HepG2 (cell line): Measurements from ENCODE around the gene DOCK11. TPM values are rescaled to one million over a fixed set of nuclear protein-coding genes. Genes with fewer than 3 reads are reported as not detected.

ENCODE experiments used
- ATAC-seq: fragments of 200-7000 bp; cut with Tn5 transposase; 3 replicates; pipeline ENCODE4 v1.9.1; 2020; ENCODE audit warnings: mild to moderate bottlenecking, moderate library complexity
- BruUV-seq: library from RNA; stranded (reverse); fragments of 400-500 nt; replicated peaks from 2 replicates; lab custom pipeline; 2021; lab: Mats Ljungman, UMichigan
- CTCF ChIA-PET: fragments of 300-600 bp; formaldehyde crosslinking; extraction: SDS; loops from one replicate; lab custom pipeline; 2021; ENCODE audit warnings: low total read pairs, inconsistent platforms, low intra/inter-chr PET ratio; lab: Yijun Ruan, JAX
- POLR2A ChIA-PET: fragments of 350-600 bp; sonication (Branson Sonifier 250); formaldehyde crosslinking; loops from one replicate; lab custom pipeline; 2020; ENCODE audit warnings: antibody characterized with exemption, inconsistent platforms; lab: Yijun Ruan, JAX
- DNase-seq: peaks from one replicate; pipeline ENCODE4 v3.0.0-alpha.2; 2015; ENCODE audit warnings: low spot score
- FAIRE-seq: peaks from 3 replicates; lab custom pipeline; 2011; peaks lifted over from hg19 to GRCh38; lab: Jason Lieb, UNC
- H2AFZ ChIP-seq: one replicate; pipeline ENCODE4 v1.6.1; 2011; ENCODE audit warnings: low read length, inconsistent platforms
- H3K27ac ChIP-seq: fragments of 300-600 bp; 3 replicates; pipeline ENCODE4 v1.8.0; 2011; ENCODE audit warnings: mixed run types, mild to moderate bottlenecking, mixed read lengths, low read length, inconsistent platforms; ENCODE audit not compliant: insufficient read depth; ENCODE audit errors: extremely low read length
- H3K27me3 ChIP-seq, 2 experiments: fragments of 200-600 bp in 1 of 2; 2 replicates in 1 of 2; 3 replicates in 1 of 2; pipeline versions ENCODE4 v1.6.0 to v1.8.0; 2011; ENCODE audit warnings: low read length in 2 of 2, mild to moderate bottlenecking in 2 of 2, moderate library complexity in 2 of 2, inconsistent platforms in 1 of 2; ENCODE audit not compliant: insufficient read depth in 2 of 2, control insufficient read depth in 1 of 2
- H3K36me3 ChIP-seq, 2 experiments: fragments of 200-600 bp in 1 of 2; replicated peaks in 1 of 2; 2 replicates in 1 of 2; 3 replicates in 1 of 2; pipeline versions ENCODE4 v1.5.1 to v1.8.0; 2011; ENCODE audit warnings: low read length in 2 of 2, inconsistent platforms in 1 of 2; ENCODE audit not compliant: insufficient read depth in 2 of 2, control insufficient read depth in 1 of 2
- H3K4me1 ChIP-seq: 2 replicates; pipeline ENCODE4 v1.5.1; 2012; ENCODE audit warnings: low read length, inconsistent platforms; ENCODE audit not compliant: insufficient read depth
- H3K4me2 ChIP-seq: 2 replicates; pipeline ENCODE4 v1.6.0; 2011; ENCODE audit warnings: low read depth, low read length, inconsistent platforms
- H3K4me3 ChIP-seq, 3 experiments: fragments of 200-600 bp in 1 of 3; sonication (generic), shearing (Covaris generic) in 1 of 3; replicated peaks in 1 of 3; 2 replicates each; pipeline ENCODE4 v1.5.1; 2011 to 2016; ENCODE audit warnings: low read length in 3 of 3, inconsistent platforms in 2 of 3, low read depth in 2 of 3, mild to moderate bottlenecking in 2 of 3, control low read depth in 1 of 3, mixed read lengths in 1 of 3; ENCODE audit not compliant: insufficient read depth in 1 of 3
- H3K79me2 ChIP-seq: one replicate; pipeline ENCODE4 v1.6.1; 2011; ENCODE audit warnings: low read length, inconsistent platforms; ENCODE audit not compliant: insufficient read depth
- H3K9ac ChIP-seq: 2 replicates; pipeline ENCODE4 v1.6.0; 2011; ENCODE audit warnings: mild to moderate bottlenecking, low read depth, low read length, inconsistent platforms; ENCODE audit not compliant: insufficient read depth
- H3K9me3 ChIP-seq: 2 replicates; pipeline ENCODE4 v1.5.1; 2012; ENCODE audit warnings: mild to moderate bottlenecking, low read length
- H4K20me1 ChIP-seq: 2 replicates; pipeline ENCODE4 v1.6.0; 2011; ENCODE audit warnings: inconsistent platforms, mild to moderate bottlenecking, low read length, moderate library complexity; ENCODE audit not compliant: insufficient read depth
- YY1 ChIP-seq: IDR thresholded peaks from 2 replicates; pipeline ENCODE4 v1.6.1; 2011; ENCODE audit warnings: low read length, low read depth, moderate library complexity, mild to moderate bottlenecking; ENCODE audit not compliant: insufficient read depth, insufficient replicate concordance
- WGBS: methylation state at CpG from one replicate; pipeline ENCODE4 v1.1.6; 2017; ENCODE audit warnings: low lambda C conversion rate; 5-methylcytosine and 5-hydroxymethylcytosine counted together
- in situ Hi-C: cut with HindIII; loops from 2 replicates; pipeline ENCODE4 v1.10.0; 2017; ENCODE audit warnings: low pct_unique_long_range_greater_than_20kb; ENCODE audit not compliant: extremely low pct_ligation_motif_present
- intact Hi-C: fragments of 100-400 bp; cut with micrococcal nuclease; formaldehyde crosslinking; loops from one replicate; pipeline ENCODE4 v1.10.0; 2022; ENCODE audit not compliant: unreplicated experiment
- polyA plus RNA-seq, 8 experiments: library from polyadenylated mRNA; depleted of rRNA in 3 of 8; stranded (reverse) in 7 of 8; unstranded in 1 of 8; fragments of >200 nt; fragmentation: Illumina TruSeq in 4 of 8; extraction: Trizol in 4 of 8; gene quantifications; 2 replicates each; pipeline versions ENCODE4 v1.2.1 to v1.2.3, GENCODE V29; 2011 to 2016; ENCODE audit warnings: low read depth in 4 of 8, missing spikeins in 1 of 8, mixed read lengths in 1 of 8; ENCODE audit not compliant: insufficient read depth in 1 of 8
- total RNA-seq, 5 experiments: library from RNA; depleted of rRNA; stranded (reverse); fragments of >200 nt; fragmentation: Illumina TruSeq; extraction: Trizol; gene quantifications; 2 replicates each; pipeline ENCODE4 v1.2.3, GENCODE V29; 2016; ENCODE audit warnings: low read depth in 1 of 5
- TF ChIP-seq, protein P1 (sequence below): fragments of 450-650 bp; IDR thresholded peaks from 2 replicates; pipeline ENCODE4 v1.6.1; 2016
- TF ChIP-seq, protein P2 (sequence below): sonication (generic); formaldehyde crosslinking; IDR thresholded peaks from 2 replicates; pipeline ENCODE4 v1.5.1; 2020; ENCODE audit warnings: mild to moderate bottlenecking, missing genetic modification reagents, borderline replicate concordance
- TF ChIP-seq, protein P3 (sequence below): sonication (generic); formaldehyde crosslinking; conservative IDR thresholded peaks from 2 replicates; pipeline ENCODE4 v1.8.0; 2022; ENCODE audit warnings: mild to moderate bottlenecking, moderate library complexity, missing genetic modification reagents

Gene DOCK11
- total and polyA plus RNA-seq, 2 of the 13 experiments (the other 11 are each of a cell fraction or from before 2014, with no cell fraction given), result 0.02 to 0.12 TPM

DNA sequence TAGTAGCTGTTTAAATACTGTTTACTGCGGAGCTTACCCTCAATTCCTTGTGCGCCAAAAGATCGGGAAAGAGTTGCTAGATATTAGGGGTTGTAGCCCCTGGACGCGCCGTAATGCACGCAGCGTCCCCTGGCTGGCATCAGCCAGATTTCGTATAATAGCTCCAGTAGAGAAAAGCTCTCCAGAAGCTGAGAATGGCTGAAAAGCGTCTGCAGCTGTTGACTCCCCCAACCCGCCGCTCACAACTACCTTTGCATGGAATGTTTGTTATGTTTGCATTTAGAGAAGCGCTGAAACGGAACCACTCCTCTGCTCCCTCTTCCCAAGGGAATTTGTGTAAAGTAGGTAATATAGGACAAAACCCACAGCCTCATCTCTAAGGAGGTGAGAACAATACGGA is 3.7 kb downstream of the DOCK11 start:
- H3K4me1 ChIP-seq, result peaks cover 14% of the 10 kb centered on the region
- H3K79me2 ChIP-seq, result no peaks in the 10 kb centered on the region
- CTCF ChIA-PET, result no interaction called here
- no peak overlapping the region for H3K27ac ChIP-seq
- FAIRE-seq, result no peak
- 56% methylated on average over 4 of the region's 15 CpGs for WGBS
- POLR2A ChIA-PET, result no interaction called here
- peaks cover 2 to 11% of the 10 kb centered on the region in 2 experiments; a peak in 2 of 5 replicates for H3K27me3 ChIP-seq
- no peaks in the 10 kb centered on the region for H3K36me3 ChIP-seq
- ATAC-seq, result no peak
- intact Hi-C loops (no loop called here), in situ Hi-C loops (no loop called here)
- TF ChIP-seq, protein P1, sequence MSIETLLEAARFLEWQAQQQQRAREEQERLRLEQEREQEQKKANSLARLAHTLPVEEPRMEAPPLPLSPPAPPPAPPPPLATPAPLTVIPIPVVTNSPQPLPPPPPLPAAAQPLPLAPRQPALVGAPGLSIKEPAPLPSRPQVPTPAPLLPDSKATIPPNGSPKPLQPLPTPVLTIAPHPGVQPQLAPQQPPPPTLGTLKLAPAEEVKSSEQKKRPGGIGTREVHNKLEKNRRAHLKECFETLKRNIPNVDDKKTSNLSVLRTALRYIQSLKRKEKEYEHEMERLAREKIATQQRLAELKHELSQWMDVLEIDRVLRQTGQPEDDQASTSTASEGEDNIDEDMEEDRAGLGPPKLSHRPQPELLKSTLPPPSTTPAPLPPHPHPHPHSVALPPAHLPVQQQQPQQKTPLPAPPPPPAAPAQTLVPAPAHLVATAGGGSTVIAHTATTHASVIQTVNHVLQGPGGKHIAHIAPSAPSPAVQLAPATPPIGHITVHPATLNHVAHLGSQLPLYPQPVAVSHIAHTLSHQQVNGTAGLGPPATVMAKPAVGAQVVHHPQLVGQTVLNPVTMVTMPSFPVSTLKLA, result no peak
- no peak for TF ChIP-seq YY1
- TF ChIP-seq, protein P2, sequence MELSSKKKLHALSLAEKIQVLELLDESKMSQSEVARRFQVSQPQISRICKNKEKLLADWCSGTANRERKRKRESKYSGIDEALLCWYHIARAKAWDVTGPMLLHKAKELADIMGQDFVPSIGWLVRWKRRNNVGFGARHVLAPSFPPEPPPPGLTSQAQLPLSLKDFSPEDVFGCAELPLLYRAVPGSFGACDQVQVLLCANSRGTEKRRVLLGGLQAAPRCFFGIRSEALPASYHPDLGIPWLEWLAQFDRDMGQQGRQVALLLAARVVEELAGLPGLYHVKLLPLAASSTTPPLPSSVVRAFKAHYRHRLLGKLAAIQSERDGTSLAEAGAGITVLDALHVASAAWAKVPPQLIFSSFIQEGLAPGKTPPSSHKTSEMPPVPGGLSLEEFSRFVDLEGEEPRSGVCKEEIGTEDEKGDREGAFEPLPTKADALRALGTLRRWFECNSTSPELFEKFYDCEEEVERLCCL (CRISPR knock-in tag), result no peak
- TF ChIP-seq, protein P3, sequence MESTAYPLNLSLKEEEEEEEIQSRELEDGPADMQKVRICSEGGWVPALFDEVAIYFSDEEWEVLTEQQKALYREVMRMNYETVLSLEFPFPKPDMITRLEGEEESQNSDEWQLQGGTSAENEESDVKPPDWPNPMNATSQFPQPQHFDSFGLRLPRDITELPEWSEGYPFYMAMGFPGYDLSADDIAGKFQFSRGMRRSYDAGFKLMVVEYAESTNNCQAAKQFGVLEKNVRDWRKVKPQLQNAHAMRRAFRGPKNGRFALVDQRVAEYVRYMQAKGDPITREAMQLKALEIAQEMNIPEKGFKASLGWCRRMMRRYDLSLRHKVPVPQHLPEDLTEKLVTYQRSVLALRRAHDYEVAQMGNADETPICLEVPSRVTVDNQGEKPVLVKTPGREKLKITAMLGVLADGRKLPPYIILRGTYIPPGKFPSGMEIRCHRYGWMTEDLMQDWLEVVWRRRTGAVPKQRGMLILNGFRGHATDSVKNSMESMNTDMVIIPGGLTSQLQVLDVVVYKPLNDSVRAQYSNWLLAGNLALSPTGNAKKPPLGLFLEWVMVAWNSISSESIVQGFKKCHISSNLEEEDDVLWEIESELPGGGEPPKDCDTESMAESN (CRISPR knock-in tag), result no peak
- DNase-seq, result no peak
- no peak overlapping the region for H3K4me2 ChIP-seq
- no TSS peak for BruUV-seq
- no peak overlapping the region for H3K4me3 ChIP-seq
- H3K9ac ChIP-seq, result no peak overlapping the region
- H4K20me1 ChIP-seq, result no peaks in the 10 kb centered on the region
- no peaks in the 10 kb centered on the region for H3K9me3 ChIP-seq
- no peak overlapping the region for H2AFZ ChIP-seq
